IMR-90 (cell line): ENCODE data around the gene EIF2S2. TPM values are rescaled to one million over a fixed set of nuclear protein-coding genes. Genes with fewer than 3 reads are reported as not detected.
"Not testable (repeated sequence)": the region's sequence is repeated elsewhere in the genome, so short reads cannot be mapped to it uniquely, and the experiment has no call there.

ENCODE experiments used
- ATAC-seq: fragments of 200-7000 bp; cut with Tn5 transposase; 2 replicates; pipeline ENCODE4 v1.9.1; 2020; ENCODE audit warnings: low read depth, mild to moderate bottlenecking, moderate library complexity
- BruUV-seq: library from RNA; stranded (reverse); fragments of 400-500 nt; replicated peaks from 2 replicates; lab custom pipeline; 2021; lab: Mats Ljungman, UMichigan
- CTCF ChIA-PET: fragments of 300-600 bp; formaldehyde crosslinking; extraction: SDS; loops from one replicate; lab custom pipeline; 2021; ENCODE audit warnings: antibody characterized with exemption; lab: Yijun Ruan, JAX
- POLR2A ChIA-PET: fragments of 300-600 bp; sonication (Branson Sonifier 250); formaldehyde crosslinking; loops from one replicate; lab custom pipeline; 2022; ENCODE audit warnings: antibody characterized with exemption; ENCODE audit not compliant: unreplicated experiment; lab: Charles Lee
- DNase-seq: peaks from one replicate; pipeline ENCODE4 v3.0.0; 2013
- H2AFZ ChIP-seq: replicated peaks from 2 replicates; pipeline ENCODE3; 2013; ENCODE audit warnings: low read length, mild to moderate bottlenecking; ENCODE audit not compliant: poor library complexity
- H2AK5ac ChIP-seq: 2 replicates; pipeline ENCODE4 v1.6.1; 2013; ENCODE audit warnings: low read depth, low read length, inconsistent platforms
- H2AK9ac ChIP-seq: replicated peaks from 2 replicates; pipeline ENCODE3; 2013; ENCODE audit warnings: mild to moderate bottlenecking, low read depth, low read length, moderate library complexity; ENCODE audit not compliant: poor library complexity
- H2BK120ac ChIP-seq: 2 replicates; pipeline ENCODE4 v1.6.1; 2013; ENCODE audit warnings: low read depth, low read length, inconsistent platforms
- H2BK15ac ChIP-seq: 3 replicates; pipeline ENCODE4 v1.6.1; 2013; ENCODE audit warnings: low read depth, low read length, inconsistent platforms
- H2BK20ac ChIP-seq: 2 replicates; pipeline ENCODE4 v1.6.1; 2013; ENCODE audit warnings: low read depth, mild to moderate bottlenecking, inconsistent platforms, low read length, moderate library complexity
- H2BK5ac ChIP-seq: 2 replicates; pipeline ENCODE4 v1.6.1; 2013; ENCODE audit warnings: mild to moderate bottlenecking, low read depth, low read length, inconsistent platforms; ENCODE audit not compliant: poor library complexity, severe bottlenecking
- H3K14ac ChIP-seq: replicated peaks from 2 replicates; pipeline ENCODE4 v1.6.1; 2013; ENCODE audit warnings: low read depth, low read length, inconsistent platforms
- H3K18ac ChIP-seq: 2 replicates; pipeline ENCODE4 v1.6.1; 2013; ENCODE audit warnings: low read depth, low read length, control low read depth
- H3K23ac ChIP-seq: 2 replicates; pipeline ENCODE4 v1.6.1; 2013; ENCODE audit warnings: low read depth, low read length, inconsistent platforms
- H3K27ac ChIP-seq: 2 replicates; pipeline ENCODE4 v1.5.1; 2013; ENCODE audit warnings: mild to moderate bottlenecking, control low read depth, low read length; ENCODE audit not compliant: insufficient read depth
- H3K27me3 ChIP-seq: 2 replicates; pipeline ENCODE4 v1.6.1; 2013; ENCODE audit warnings: low read length; ENCODE audit not compliant: control insufficient read depth, insufficient read depth
- H3K36me3 ChIP-seq: 2 replicates; pipeline ENCODE4 v1.6.1; 2013; ENCODE audit warnings: low read length, mixed read lengths; ENCODE audit not compliant: control insufficient read depth, insufficient read depth
- H3K4ac ChIP-seq: 2 replicates; pipeline ENCODE4 v1.6.1; 2013; ENCODE audit warnings: low read depth, low read length, inconsistent platforms
- H3K4me1 ChIP-seq: 2 replicates; pipeline ENCODE4 v1.6.1; 2013; ENCODE audit warnings: low read length, mixed read lengths; ENCODE audit not compliant: control insufficient read depth, insufficient read depth
- H3K4me2 ChIP-seq: 2 replicates; pipeline ENCODE4 v1.6.1; 2013; ENCODE audit warnings: low read depth, mild to moderate bottlenecking, control low read depth, low read length, moderate library complexity
- H3K4me3 ChIP-seq: 2 replicates; pipeline ENCODE4 v1.5.1; 2013; ENCODE audit warnings: low read depth, mild to moderate bottlenecking, control low read depth, low read length, moderate library complexity; ENCODE audit not compliant: insufficient read depth
- H3K56ac ChIP-seq: 2 replicates; pipeline ENCODE4 v1.6.1; 2013; ENCODE audit warnings: low read length, inconsistent platforms; ENCODE audit not compliant: insufficient read depth; ENCODE audit errors: extremely low read depth
- H3K79me1 ChIP-seq, 2 experiments: 2 replicates each; pipeline ENCODE4 v1.6.1; 2013; ENCODE audit warnings: low read length in 2 of 2, inconsistent platforms in 1 of 2, low read depth in 1 of 2
- H3K9ac ChIP-seq: 2 replicates; pipeline ENCODE4 v1.6.1; 2013; ENCODE audit warnings: low read depth, low read length, control low read depth
- H3K9me1 ChIP-seq: 2 replicates; pipeline ENCODE4 v1.6.1; 2013; ENCODE audit warnings: low read length, inconsistent platforms; ENCODE audit not compliant: insufficient read depth
- H3K9me3 ChIP-seq: 2 replicates; pipeline ENCODE4 v1.6.1; 2013; ENCODE audit warnings: low read length; ENCODE audit not compliant: control insufficient read depth, insufficient read depth
- H4K20me1 ChIP-seq: 2 replicates; pipeline ENCODE4 v1.6.1; 2013; ENCODE audit warnings: low read length, inconsistent platforms; ENCODE audit not compliant: insufficient read depth
- H4K5ac ChIP-seq: 2 replicates; pipeline ENCODE4 v1.6.1; 2013; ENCODE audit warnings: mild to moderate bottlenecking, low read depth, low read length, control low read depth
- H4K8ac ChIP-seq, 2 experiments: 2 replicates each; pipeline ENCODE4 v1.6.1; 2013; ENCODE audit warnings: low read depth in 2 of 2, low read length in 2 of 2, control low read depth in 1 of 2, inconsistent platforms in 1 of 2
- H4K91ac ChIP-seq: 2 replicates; pipeline ENCODE4 v1.6.1; 2013; ENCODE audit warnings: low read depth, low read length, inconsistent platforms; ENCODE audit not compliant: insufficient read depth
- MAFK ChIP-seq: IDR thresholded peaks from 2 replicates; pipeline ENCODE4 v1.6.1; 2012; ENCODE audit warnings: low read depth, low read length, improper control_type of control experiment
- WGBS, 2 experiments: methylation state at CpG; one replicate each; pipeline versions ENCODE4 v1.1.5 to v1.1.7; 2013; ENCODE audit warnings: missing lambda C conversion rate in 2 of 2; ENCODE audit not compliant: insufficient read length in 1 of 2; ENCODE audit errors: extremely low coverage in 2 of 2; 5-methylcytosine and 5-hydroxymethylcytosine counted together
- dilution Hi-C: fragments of 300-500 bp; cut with HindIII; formaldehyde crosslinking; loops from one replicate; pipeline ENCODE4 v1.14.3; 2018; ENCODE audit warnings: low sequenced_read_pairs; ENCODE audit not compliant: unreplicated experiment
- in situ Hi-C: fragments of 300-500 bp; cut with MboI; formaldehyde crosslinking; loops from 3 replicates; pipeline ENCODE4 v1.14.3; 2019; ENCODE audit warnings: low sequenced_read_pairs, inconsistent platforms, mixed read lengths
- intact Hi-C: fragments of 100-400 bp; cut with micrococcal nuclease; formaldehyde crosslinking; loops from 2 replicates; pipeline ENCODE4 v1.10.0; 2022
- polyA plus RNA-seq, 3 experiments: library from polyadenylated mRNA; depleted of rRNA; stranded (reverse); fragments of >200 nt; gene quantifications; 2 replicates each; pipeline ENCODE4 v1.2.3, GENCODE V29; 2012; ENCODE audit warnings: low replicate concordance in 1 of 3
- total RNA-seq: library from RNA; depleted of rRNA; stranded (reverse); fragments of >200 nt; gene quantifications from 2 replicates; pipeline ENCODE4 v1.2.3, GENCODE V29; 2012

Gene EIF2S2
- total and polyA plus RNA-seq, 2 of the 4 experiments (the other 2 are of a cell fraction) = 61.7 to 66.9 TPM

GRCh38 chr20:34152073-34152472 lies 40.0 kb upstream of the EIF2S2 start:
- H2BK15ac ChIP-seq, H3K56ac ChIP-seq, H2AK5ac ChIP-seq, H3K4me2 ChIP-seq, ATAC-seq, H3K23ac ChIP-seq, H3K79me1 ChIP-seq, H3K18ac ChIP-seq, H3K9ac ChIP-seq, H3K4me3 ChIP-seq, H2BK5ac ChIP-seq, H2AFZ ChIP-seq, H2AK9ac ChIP-seq, H3K9me3 ChIP-seq, H3K4ac ChIP-seq, H3K9me1 ChIP-seq, H3K27ac ChIP-seq, H2BK20ac ChIP-seq, intact Hi-C loops, H4K91ac ChIP-seq, H4K8ac ChIP-seq, H2BK120ac ChIP-seq, DNase-seq, dilution Hi-C loops, in situ Hi-C loops, H3K4me1 ChIP-seq, H3K14ac ChIP-seq, BruUV-seq, H4K20me1 ChIP-seq, H4K5ac ChIP-seq, H3K36me3 ChIP-seq, POLR2A ChIA-PET: not testable (repeated sequence)
- no CpG with 5 or more reads among the region's 8 CpGs for WGBS, 2 experiments
- CTCF ChIA-PET = interaction anchor here (0.6 kb wide), 1 partner anchor 1923 kb away, joined by 5 read pairs; no protein-coding TSS in a partner anchor
- TF ChIP-seq MAFK = peak; percentile 13; the same call in 1 of the 2 replicates
- H3K27me3 ChIP-seq = peaks cover 17% of the 10 kb centered on the region
